Karpas-422 (cell line): ENCODE results near the gene PRIM2. TPM values are rescaled to one million over a fixed set of nuclear protein-coding genes. Genes with fewer than 3 reads are reported as not detected.

ENCODE experiments used
- small RNA-seq: library from RNA; depleted of rRNA; stranded (forward); fragments of <200 nt; gene quantifications from one replicate; pipeline ENCODE3, GENCODE V24; 2014
- total RNA-seq: library from RNA; depleted of rRNA; stranded (reverse); fragments of >200 nt; shearing (Covaris generic); gene quantifications from 2 replicates; pipeline ENCODE4 v1.2.3, GENCODE V29; 2014; ENCODE audit warnings: low replicate concordance; rRNA removed

Gene PRIM2
- total RNA-seq, 1 experiment from 2014 or later: 49.1 TPM

Small RNA genes lying within 50 kb of the gene (small RNA-seq; reads per million reads assigned to genes)
- gene MIR548U: not detected

Other genes with a start within 250 kb of the PRIM2 start
- gene ZNF451, start 227.4 kb upstream of the PRIM2 start, total RNA-seq: 48.1 and 92.3 TPM in 2 replicates
- gene BAG2, start 145.3 kb upstream of the PRIM2 start, total RNA-seq: 9.0 and 19.5 TPM in 2 replicates
- gene RAB23, start 95.3 kb upstream of the PRIM2 start, total RNA-seq: 2.8 and 3.9 TPM in 2 replicates